ENCODE results near the gene ZNF423. TPM values are rescaled to one million over a fixed set of nuclear protein-coding genes. Genes with fewer than 3 reads are reported as not detected.

The ZNF423 gene
- total and polyA plus RNA-seq, 7 donors: 0.69 to 19.7 (median 3.6) TPM

- no peak for TF ChIP-seq POLR2A (IDR thresholded peaks at IDR 0.05)
- TF ChIP-seq EP300 (IDR thresholded peaks at IDR 0.05): no peak
- no peak overlapping the region for H3K4me3 ChIP-seq
- 79 to 86% methylated on average over 10 of the region's 10 CpGs for WGBS, 2 donors
Observed at GRCh38 chr16:49743658-49744057, 112.3 kb downstream of the ZNF423 start.

GRCh38 chr16:49743203-49743464 is 112.8 kb downstream of the ZNF423 start:
- Histone ChIP-seq H3K9me3 (no peaks in the 10 kb centered on the region), H3K36me3 (no peaks in the 10 kb centered on the region), H3K27ac (no peak overlapping the region), H3K4me3 (no peak overlapping the region), H3K27me3 (peaks cover 0 to 3% (median 0%) of the 10 kb centered on the region in 3 donors), H3K4me1 (peaks cover 0 to 8% (median under 1%) of the 10 kb centered on the region in 4 donors)
- no peak for TF ChIP-seq POLR2AphosphoS5 (IDR thresholded peaks at IDR 0.05)
- TF ChIP-seq EP300 (IDR thresholded peaks at IDR 0.05): no peak
- TF ChIP-seq CTCF (IDR thresholded peaks at IDR 0.05): no peak
- no peak for TF ChIP-seq POLR2A (IDR thresholded peaks at IDR 0.05)
- no peak for DNase-seq
- WGBS, 2 donors: 70 to 87% methylated on average over 4 of the region's 4 CpGs
- intact Hi-C loops (cut with DNase I): loop anchor here (10.0 kb wide), 1 partner anchor 118 kb away; no protein-coding TSS in a partner anchor

More at GRCh38 chr16:49743658-49744057, 112.3 kb downstream of the ZNF423 start:
- Histone ChIP-seq H3K4me1 (peaks cover 0 to 13% (median 6%) of the 10 kb centered on the region in 4 donors), H3K9me3 (no peaks in the 10 kb centered on the region), H3K36me3 (no peaks in the 10 kb centered on the region), H3K27ac (no peak overlapping the region), H3K27me3 (peaks cover 0 to 3% (median 0%) of the 10 kb centered on the region in 3 donors)
- intact Hi-C loops (cut with DNase I): loop anchor here (10.0 kb wide), 1 partner anchor 119 kb away; no protein-coding TSS in a partner anchor
- DNase-seq: no peak

- no peak overlapping the region for H3K27ac ChIP-seq
- peaks cover 0 to 3% (median 0%) of the 10 kb centered on the region in 3 donors for H3K27me3 ChIP-seq
- intact Hi-C loops (cut with DNase I): loop anchor here (10.0 kb wide), 1 partner anchor 118 kb away; no protein-coding TSS in a partner anchor
- TF ChIP-seq CTCF (IDR thresholded peaks at IDR 0.05) (no peak), EP300 (IDR thresholded peaks at IDR 0.05) (no peak), POLR2AphosphoS5 (IDR thresholded peaks at IDR 0.05) (no peak), POLR2A (IDR thresholded peaks at IDR 0.05) (no peak)
- 84 to 86% methylated on average over 19 of the region's 19 CpGs for WGBS, 2 donors
- no peaks in the 10 kb centered on the region for H3K9me3 ChIP-seq
- H3K4me3 ChIP-seq: no peak overlapping the region
- H3K36me3 ChIP-seq: no peaks in the 10 kb centered on the region
- H3K4me1 ChIP-seq: peaks cover 0 to 7% (median 0%) of the 10 kb centered on the region in 4 donors
- DNase-seq: no peak
Observed at GRCh38 chr16:49742428-49743202, 113.3 kb downstream of the ZNF423 start.

- no peak for DNase-seq
- 66 to 71% methylated on average over 7 of the region's 7 CpGs for WGBS, 2 donors
Observed at GRCh38 chr16:49740256-49740655, 115.7 kb downstream of the ZNF423 start.

More at GRCh38 chr16:49740256-49740655, 115.7 kb downstream of the ZNF423 start:
- Histone ChIP-seq H3K4me3 (no peak overlapping the region), H3K27ac (no peak overlapping the region), H3K27me3 (peaks cover 0 to 3% (median 0%) of the 10 kb centered on the region in 3 donors), H3K4me1 (peaks cover 0 to 7% (median 0%) of the 10 kb centered on the region in 4 donors), H3K9me3 (no peaks in the 10 kb centered on the region), H3K36me3 (no peaks in the 10 kb centered on the region)
- intact Hi-C loops (cut with DNase I): loop anchor here (10.0 kb wide), 1 partner anchor 115 kb away; no protein-coding TSS in a partner anchor
- TF ChIP-seq CTCF (IDR thresholded peaks at IDR 0.05) (no peak), POLR2A (IDR thresholded peaks at IDR 0.05) (no peak), POLR2AphosphoS5 (IDR thresholded peaks at IDR 0.05) (no peak), EP300 (IDR thresholded peaks at IDR 0.05) (no peak)
